Measurements from ENCODE around the gene SYK. TPM values are rescaled to one million over a fixed set of nuclear protein-coding genes. Genes with fewer than 3 reads are reported as not detected.

Gene SYK
- total and polyA plus RNA-seq, 8 donors = 2.2 to 34.4 (median 18.9) TPM

GRCh38 chr9:90905822-90906221, 104.2 kb downstream of the SYK start:
- DNase-seq = no peak
- intact Hi-C loops (cut with DNase I; ENCODE audit: low total_unique reads) = no loop called here
- WGBS, 5 donors = 73 to 89% (median 76%) methylated on average over 3 of the region's 3 CpGs

GRCh38 chr9:90906316-90907055, 104.9 kb downstream of the SYK start:
- 71 to 91% (median 87%) methylated on average over 8 of the region's 8 CpGs for WGBS, 5 donors
- intact Hi-C loops (cut with DNase I; ENCODE audit: low total_unique reads) = no loop called here

More at GRCh38 chr9:90905822-90906221, 104.2 kb downstream of the SYK start:
- no peaks in the 10 kb centered on the region for H3K36me3 ChIP-seq
- peaks cover 0 to 7% (median 0%) of the 10 kb centered on the region in 4 donors for H3K9me3 ChIP-seq
- H3K27ac ChIP-seq = no peak overlapping the region
- TF ChIP-seq POLR2A (IDR thresholded peaks at IDR 0.05) (no peak), POLR2AphosphoS5 (IDR thresholded peaks at IDR 0.05) (no peak), EP300 (IDR thresholded peaks at IDR 0.05) (no peak)
- H3K4me1 ChIP-seq = no peaks in the 10 kb centered on the region
- no peak overlapping the region for H3K4me3 ChIP-seq
- H3K27me3 ChIP-seq = no peaks in the 10 kb centered on the region

DNA sequence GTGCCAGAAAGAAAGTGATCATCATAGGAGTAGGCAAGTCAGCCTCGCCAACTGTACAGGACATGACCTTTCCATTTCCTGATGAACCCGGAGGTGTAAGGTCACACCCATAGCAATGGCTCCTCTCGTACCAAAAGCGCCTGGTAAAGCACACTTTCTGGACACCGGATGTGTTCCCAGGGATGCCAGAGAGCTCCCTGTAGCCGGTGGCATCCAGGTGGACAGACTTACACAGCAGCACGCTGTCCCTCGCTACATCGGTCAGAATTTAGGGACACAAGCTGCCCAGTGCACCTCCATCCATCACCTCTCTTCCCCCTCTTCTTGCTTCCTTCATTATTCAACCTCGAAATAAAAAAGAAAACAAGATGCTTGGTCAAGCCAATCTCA, 105.4 kb downstream of the SYK start:
- WGBS, 5 donors = 80 to 93% (median 90%) methylated on average over 10 of the region's 10 CpGs
- no peak for TF ChIP-seq EP300 (IDR thresholded peaks at IDR 0.05)
- TF ChIP-seq POLR2A (IDR thresholded peaks at IDR 0.05) = no peak
- TF ChIP-seq POLR2AphosphoS5 (IDR thresholded peaks at IDR 0.05) = no peak
- TF ChIP-seq, protein P1, sequence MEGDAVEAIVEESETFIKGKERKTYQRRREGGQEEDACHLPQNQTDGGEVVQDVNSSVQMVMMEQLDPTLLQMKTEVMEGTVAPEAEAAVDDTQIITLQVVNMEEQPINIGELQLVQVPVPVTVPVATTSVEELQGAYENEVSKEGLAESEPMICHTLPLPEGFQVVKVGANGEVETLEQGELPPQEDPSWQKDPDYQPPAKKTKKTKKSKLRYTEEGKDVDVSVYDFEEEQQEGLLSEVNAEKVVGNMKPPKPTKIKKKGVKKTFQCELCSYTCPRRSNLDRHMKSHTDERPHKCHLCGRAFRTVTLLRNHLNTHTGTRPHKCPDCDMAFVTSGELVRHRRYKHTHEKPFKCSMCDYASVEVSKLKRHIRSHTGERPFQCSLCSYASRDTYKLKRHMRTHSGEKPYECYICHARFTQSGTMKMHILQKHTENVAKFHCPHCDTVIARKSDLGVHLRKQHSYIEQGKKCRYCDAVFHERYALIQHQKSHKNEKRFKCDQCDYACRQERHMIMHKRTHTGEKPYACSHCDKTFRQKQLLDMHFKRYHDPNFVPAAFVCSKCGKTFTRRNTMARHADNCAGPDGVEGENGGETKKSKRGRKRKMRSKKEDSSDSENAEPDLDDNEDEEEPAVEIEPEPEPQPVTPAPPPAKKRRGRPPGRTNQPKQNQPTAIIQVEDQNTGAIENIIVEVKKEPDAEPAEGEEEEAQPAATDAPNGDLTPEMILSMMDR (IDR thresholded peaks at IDR 0.05) = no peak
- H3K9me3 ChIP-seq = peaks cover 0 to 4% (median 0%) of the 10 kb centered on the region in 4 donors
- DNase-seq = no peak
- intact Hi-C loops (cut with DNase I; ENCODE audit: low total_unique reads) = no loop called here
- no peaks in the 10 kb centered on the region for H3K4me1 ChIP-seq
- H3K27ac ChIP-seq = no peak overlapping the region
- no peak overlapping the region for H3K4me3 ChIP-seq
- no peaks in the 10 kb centered on the region for H3K36me3 ChIP-seq
- H3K27me3 ChIP-seq = no peaks in the 10 kb centered on the region

More at GRCh38 chr9:90906316-90907055, 104.9 kb downstream of the SYK start:
- TF ChIP-seq EP300 (IDR thresholded peaks at IDR 0.05) (no peak), POLR2AphosphoS5 (IDR thresholded peaks at IDR 0.05) (no peak), POLR2A (IDR thresholded peaks at IDR 0.05) (no peak)
- TF ChIP-seq, protein P1 (IDR thresholded peaks at IDR 0.05) = no peak
- Histone ChIP-seq H3K27ac (no peak overlapping the region), H3K9me3 (peaks cover 0 to 7% (median 0%) of the 10 kb centered on the region in 4 donors), H3K4me1 (no peaks in the 10 kb centered on the region), H3K4me3 (no peak overlapping the region), H3K27me3 (no peaks in the 10 kb centered on the region), H3K36me3 (no peaks in the 10 kb centered on the region)
- DNase-seq = no peak

GRCh38 chr9:90907790-90908189, 106.2 kb downstream of the SYK start:
- no peak for DNase-seq
- Histone ChIP-seq H3K9me3 (no peaks in the 10 kb centered on the region), H3K4me1 (no peaks in the 10 kb centered on the region), H3K27me3 (peaks cover 0 to 2% (median 0%) of the 10 kb centered on the region in 3 donors), H3K36me3 (no peaks in the 10 kb centered on the region), H3K4me3 (no peak overlapping the region), H3K27ac (no peak overlapping the region)
- WGBS, 5 donors = 85 to 96% (median 92%) methylated on average over 4 of the region's 4 CpGs
- intact Hi-C loops (cut with DNase I; ENCODE audit: low total_unique reads) = no loop called here
- TF ChIP-seq, protein P1 (IDR thresholded peaks at IDR 0.05) = no peak
- TF ChIP-seq EP300 (IDR thresholded peaks at IDR 0.05) (no peak), POLR2AphosphoS5 (IDR thresholded peaks at IDR 0.05) (no peak), POLR2A (IDR thresholded peaks at IDR 0.05) (no peak)

DNA sequence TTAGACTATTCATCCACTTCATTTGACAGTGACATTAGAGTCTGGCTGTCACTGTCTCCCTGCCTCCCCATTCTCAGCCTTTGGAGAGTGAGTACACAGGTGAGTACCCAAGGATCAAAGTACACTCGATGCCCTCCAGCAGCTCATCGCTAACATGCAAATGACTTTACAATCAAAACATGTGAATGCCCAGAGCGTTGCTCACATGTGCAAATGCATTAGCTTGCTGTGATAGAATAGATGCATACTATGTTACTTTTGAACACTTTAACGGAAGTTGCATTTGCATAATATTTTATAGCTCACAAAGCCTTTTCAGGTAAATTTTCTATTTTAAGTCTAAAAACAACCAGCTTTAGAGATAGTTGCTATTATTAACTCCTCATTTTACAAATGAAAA, 107.6 kb downstream of the SYK start:
- Histone ChIP-seq H3K4me3 (no peak overlapping the region), H3K27ac (no peak overlapping the region), H3K36me3 (no peaks in the 10 kb centered on the region), H3K9me3 (no peaks in the 10 kb centered on the region), H3K27me3 (peaks cover 0 to 14% (median 0%) of the 10 kb centered on the region in 3 donors), H3K4me1 (no peaks in the 10 kb centered on the region)
- TF ChIP-seq, protein P1 (IDR thresholded peaks at IDR 0.05) = no peak
- TF ChIP-seq POLR2A (IDR thresholded peaks at IDR 0.05) = no peak
- TF ChIP-seq POLR2AphosphoS5 (IDR thresholded peaks at IDR 0.05) = no peak
- TF ChIP-seq EP300 (IDR thresholded peaks at IDR 0.05) = no peak
- intact Hi-C loops (cut with DNase I; ENCODE audit: low total_unique reads) = no loop called here
- no peak for DNase-seq
- 84 to 92% (median 87%) methylated on average over 4 of the region's 4 CpGs for WGBS, 5 donors

All from stomach (tissue), 9 donors.